GDM1 (cell line): ENCODE data around the gene SLC9A7.

Experiments used
- DNase-seq: peaks from one replicate; lab custom pipeline; 2025; lab: John Stamatoyannopoulos, UW

Gene SLC9A7

DNA sequence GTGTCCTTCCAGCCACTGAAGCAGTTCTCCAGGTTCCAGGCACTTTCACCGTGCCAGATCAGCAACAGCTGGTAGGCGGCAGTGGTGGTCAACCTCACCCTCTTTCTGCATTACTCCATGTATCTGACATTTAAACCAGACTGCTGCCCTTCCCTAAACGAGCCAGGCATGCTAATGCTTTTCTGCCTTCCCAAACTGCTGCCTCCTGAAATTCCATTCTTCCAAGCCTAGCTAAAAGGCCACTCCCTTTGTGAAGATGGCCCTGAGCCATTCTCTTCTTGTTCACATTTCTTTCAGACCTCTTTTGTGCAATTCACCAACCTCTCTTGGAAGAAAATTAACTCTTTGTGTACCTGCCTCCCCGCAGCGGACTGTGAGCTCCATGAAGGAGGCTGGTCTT, 111.7 kb downstream of the SLC9A7 start:
- DNase-seq, result no peak

DNA sequence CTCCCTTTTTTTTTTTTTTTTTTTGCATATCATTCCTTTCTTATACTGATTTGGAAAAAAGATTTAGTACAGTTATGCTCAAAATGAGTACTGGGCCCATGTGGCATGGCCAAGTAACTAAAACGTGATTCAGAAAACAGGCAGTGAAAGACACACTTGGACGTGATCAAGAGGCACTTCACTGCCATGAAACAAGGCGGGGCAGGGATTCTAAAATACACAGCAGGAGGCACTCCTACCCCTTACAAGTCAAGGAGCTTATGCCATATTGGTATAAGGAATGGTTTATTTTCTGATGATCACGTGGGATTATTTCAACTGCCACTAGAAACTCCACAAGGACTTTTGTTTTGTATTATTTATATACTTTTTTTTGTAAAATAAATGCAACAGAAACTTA, 113.3 kb downstream of the SLC9A7 start:
- no peak for DNase-seq

DNA sequence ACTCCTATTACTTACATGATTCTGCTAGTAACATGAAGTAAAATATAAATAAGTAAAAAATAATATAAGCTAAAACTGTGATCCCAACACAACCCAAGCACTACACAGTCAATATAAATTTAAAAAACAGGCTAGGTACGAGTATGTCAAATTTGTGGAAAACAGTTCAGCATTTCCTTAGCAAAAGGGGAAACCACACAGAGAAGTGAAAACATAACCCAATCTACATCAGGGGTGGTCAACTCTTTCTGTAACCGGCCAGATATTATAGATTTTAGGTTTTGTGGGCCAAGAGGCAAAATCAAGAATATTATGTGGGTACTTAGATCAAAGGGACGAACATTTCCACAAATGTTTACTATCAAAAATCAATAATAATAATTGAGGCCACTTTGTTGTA, 115.3 kb downstream of the SLC9A7 start:
- DNase-seq, result no peak

DNA sequence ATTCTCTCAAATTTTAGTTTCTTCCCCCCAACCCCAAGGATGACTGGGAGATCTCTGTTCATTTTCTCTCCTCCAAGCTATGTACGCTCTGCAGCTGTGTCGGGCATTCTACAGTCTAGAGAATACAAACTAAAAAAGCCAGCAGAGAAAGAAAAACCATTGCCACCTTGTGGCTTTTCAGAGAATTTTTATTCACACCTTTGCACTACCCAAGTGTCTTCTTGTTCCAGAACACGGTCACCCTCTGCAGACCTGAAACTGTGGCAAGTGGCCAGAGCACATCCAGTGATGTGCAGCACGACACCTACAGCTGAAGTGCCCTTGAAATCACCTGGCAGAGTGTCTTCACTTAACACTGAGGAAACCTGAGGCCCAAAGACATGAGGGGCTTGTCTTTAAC, 116.8 kb downstream of the SLC9A7 start:
- peak; percentile 5 for DNase-seq

DNA sequence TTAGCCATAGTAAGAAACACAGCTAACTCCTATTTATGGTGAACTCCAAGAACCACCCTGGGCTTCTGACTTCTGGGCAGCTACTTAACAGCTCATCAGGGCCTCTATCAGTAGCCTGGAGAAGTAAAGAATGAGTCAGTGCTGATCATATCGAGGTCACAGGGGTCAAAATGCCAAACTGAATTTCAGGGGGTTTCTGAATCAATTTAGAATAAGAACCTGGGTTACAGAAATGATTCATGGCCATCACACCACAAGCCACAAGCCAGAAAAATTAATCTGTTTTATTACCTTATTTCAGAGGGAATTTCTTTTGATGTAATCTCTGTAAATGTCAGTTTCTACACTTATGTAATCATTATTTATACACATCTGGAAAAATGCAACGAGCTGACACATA, 121.0 kb downstream of the SLC9A7 start:
- no peak for DNase-seq

DNA sequence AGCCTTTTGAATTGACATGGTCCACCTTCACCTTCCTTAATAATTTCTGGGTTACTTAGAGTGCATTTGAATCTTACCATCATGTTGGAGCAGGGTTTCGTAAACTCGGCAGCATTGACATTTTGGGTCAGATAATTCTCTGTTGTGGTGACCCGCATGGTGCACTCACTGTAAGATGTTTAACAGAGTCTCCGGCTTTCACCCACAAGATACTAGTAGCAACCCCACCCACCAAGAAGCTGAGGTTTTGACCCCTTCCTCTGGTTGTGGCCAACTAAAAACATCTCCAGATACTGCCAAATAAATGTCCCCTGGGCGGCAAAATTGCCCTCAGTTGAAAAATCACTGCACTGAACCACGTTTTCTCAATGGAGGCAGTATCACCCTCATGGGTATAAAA, 122.7 kb downstream of the SLC9A7 start:
- no peak for DNase-seq

DNA sequence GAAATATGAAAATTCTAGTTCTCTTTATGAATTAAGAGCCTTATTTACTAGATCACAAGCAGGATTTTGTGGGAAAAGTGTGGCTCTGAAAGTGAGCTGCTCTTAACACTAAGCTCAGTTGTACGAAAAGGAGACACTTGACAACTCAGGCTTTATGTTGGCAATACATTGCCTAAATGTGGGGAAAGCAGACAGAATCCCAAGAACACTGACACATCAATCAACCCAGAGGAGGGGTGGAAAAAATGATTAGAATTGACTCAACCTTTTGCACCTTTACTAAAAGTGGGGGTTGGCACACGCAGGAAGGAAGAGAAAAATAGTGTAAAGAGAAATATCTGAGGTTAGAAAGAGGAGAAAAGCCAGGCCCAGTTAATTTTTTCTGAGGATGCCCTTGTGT, 123.7 kb downstream of the SLC9A7 start:
- no peak for DNase-seq

DNA sequence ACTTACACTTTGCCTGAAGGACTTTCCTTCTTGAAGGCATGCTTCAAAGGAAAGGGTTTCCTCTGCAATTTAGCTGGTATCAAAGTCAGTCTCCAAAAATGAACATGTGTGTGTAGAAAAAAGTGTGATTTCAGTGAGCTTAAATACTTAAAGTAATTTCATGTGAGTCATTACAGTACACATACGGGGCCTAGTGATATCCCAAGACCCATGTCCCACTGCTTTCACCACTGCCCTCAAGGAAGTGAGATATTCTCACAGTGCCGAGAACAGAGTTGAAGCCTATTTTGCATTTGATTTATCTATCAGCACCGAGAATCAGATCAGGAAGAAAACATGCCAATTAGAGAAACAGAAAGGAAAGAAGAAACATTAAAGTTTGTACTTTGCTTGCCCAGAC, 124.3 kb downstream of the SLC9A7 start:
- DNase-seq, result no peak

DNA sequence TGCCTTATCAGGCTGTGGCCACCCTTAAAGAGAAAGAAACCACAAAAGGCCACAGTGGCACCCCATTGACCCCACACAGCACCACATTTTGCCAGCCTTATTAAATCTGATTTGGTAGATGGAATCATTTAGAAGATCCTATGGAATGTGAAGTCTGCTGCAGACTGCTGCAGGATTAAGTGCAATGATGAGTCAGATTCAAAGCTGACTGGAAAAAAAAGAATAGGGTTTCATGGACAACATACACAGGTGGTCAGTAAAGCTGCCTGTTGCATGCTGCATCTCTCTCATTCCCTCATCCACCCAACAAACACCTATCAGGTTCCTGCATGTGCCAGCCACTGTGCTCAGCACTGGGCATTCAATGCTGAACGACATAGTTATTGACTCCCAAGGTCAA, 128.8 kb downstream of the SLC9A7 start:
- no peak for DNase-seq

DNA sequence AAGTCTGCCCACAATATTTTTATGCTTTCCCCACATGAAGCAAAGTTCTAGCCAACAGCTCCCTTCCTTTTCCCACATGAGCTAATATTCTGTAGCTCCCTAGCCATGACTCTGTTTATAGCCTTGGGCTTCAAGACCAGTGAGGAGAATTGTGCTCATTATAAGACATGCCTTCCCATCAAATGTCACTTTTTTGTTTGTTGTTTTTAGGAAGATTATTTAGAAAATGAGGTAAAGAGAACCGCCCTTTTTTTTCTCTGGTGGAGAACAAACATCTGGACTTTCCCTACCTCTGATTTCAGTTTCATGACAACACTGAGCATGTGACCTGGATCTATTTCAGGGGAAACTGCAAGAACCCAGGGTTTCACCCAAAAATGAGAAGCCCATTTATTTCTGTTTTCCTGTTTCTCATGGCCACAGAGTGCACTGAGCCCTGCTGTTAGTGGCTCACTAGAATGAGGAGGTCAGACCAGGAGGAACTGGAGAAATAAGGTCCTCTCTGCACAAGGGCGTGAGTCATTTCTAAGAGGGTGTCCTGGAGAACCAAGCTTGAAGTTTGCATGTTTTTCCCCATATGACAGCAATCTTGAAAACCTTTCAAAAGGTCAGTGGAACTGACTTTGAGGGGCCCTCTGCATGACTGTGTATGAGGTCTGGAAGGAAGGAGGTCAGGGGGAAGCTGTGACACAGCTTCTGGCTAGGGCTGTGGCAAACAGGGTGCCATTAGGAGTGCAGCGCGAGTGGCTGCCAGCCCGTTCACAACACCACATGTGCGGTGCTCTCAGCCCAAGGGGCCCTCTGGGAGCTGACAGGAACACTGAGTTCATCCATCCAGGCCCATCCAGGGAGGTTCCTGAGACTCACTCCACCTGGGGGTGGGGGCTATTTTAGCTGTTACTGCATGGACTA, 130.2 kb downstream of the SLC9A7 start:
- DNase-seq, result peak; percentile 40

DNA sequence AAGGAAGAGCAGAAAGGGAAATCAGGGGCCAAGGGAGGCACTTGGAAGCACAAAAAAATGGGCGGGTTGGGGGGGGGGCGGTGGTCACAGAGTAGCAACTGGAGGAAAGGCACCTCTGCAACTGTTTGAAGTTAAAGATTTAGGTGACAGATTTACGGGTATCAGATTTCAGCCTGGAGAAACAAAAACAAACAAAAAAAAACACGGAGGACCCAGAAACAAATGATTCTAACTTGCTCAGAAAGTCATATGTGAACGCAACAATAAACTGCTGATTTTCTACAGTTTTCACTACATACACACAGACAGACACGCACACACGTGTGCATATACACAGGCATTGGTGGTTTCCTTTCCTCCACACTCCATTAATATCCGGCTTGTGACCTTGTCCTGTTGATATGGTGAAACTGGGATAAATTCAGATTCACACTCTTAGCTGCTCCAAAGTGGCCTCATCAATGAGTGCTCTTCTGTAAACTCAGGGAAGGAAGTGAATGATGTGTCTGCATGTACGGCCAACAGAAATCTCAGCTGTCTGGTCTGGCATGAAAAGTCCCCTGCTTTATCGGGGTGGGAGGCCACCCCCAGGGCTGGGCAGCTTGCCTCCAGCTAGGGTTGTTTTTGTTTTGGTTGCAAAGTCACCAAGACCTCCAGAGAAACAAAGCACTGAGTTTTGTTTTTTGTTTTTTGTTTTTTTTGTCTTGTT, 131.1 kb downstream of the SLC9A7 start:
- no peak for DNase-seq

DNA sequence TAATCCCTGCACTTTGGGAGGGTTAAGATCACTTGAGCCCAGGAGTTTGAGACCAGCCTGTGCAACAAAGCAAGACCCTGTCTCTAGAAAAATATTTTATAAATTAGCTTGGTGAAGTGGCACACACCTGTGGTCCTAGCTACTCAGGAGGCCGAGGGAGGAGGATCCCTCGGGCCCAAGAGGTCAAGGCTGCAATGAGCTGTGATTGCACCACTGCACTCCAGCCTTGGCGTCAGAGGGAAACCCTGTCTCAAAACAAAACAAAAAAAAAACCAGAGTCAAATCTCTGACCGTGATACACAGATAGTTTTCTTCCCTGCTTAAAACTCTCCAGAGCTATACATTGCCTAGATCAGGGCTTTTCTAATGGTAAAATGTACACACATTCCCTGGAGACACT, 131.9 kb downstream of the SLC9A7 start:
- no peak for DNase-seq

DNA sequence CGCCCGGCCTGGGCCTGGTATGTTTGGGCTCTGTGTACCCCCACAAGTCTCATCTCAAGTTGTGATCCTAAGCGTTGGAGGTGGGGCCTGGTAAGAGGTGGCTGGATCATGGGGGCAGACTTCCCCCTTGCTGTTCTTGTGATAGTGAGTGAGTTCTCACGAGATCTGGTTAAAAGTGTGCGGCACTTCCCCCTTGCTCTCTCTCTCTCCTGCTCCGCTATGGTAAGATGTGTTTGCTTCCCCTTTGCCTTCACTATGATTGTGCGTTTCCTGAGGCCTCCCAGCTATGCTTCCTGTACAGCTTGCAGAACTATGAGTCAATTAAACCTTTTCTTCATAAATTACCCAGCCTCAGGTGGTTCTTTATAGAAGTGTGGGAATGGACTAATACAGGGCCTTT, 132.4 kb downstream of the SLC9A7 start:
- peak; percentile 83 for DNase-seq

DNA sequence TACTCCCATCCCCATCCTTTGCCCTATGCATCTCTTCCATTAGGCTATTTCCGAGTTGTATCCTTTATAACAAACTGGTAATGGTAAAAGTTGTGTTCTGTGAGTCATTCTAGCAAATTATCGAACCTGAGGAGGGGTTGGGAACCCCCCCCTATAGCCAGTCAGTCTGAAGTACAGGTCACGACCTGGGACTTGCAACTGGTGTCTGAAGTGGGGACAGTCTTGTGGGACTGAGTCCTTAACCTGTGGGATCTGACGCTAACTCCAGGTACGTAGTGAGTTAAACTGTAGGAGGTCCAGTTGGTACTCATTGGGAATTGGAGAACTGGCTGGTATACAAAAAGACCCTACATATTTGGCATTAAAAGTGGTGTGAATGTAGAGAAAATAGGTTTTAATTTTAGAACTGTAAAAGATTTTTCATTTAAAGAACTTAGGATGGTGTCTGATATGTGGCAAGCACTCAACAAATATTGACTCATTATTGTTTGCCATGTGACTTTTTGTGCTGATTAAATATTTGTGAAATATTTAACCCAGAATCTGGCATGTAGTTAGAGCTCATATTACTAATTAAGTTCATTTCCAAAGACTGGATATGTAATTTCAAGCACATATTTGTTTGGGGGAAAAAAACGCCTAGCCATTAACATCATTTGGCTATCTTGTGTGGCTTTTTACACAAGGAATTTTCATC, 134.7 kb downstream of the SLC9A7 start:
- DNase-seq, result no peak

DNA sequence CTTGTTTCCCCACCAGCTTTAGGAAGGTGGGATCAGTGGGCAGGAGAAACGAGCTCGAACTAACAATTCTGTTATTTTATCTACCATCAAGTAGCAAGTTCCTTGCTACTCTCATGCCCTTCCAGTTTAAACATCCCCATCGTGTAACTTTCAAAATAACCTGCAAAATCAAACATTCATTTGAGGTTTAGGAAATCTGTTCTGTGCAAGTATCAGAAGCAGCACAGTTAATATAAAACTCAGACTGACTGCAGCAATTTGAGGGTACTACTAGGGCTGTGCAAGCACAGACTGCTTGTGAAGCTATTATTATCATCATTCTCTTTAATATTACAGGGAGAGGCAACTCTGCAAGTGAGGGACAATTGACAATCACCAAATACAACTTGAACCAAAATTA, 137.3 kb downstream of the SLC9A7 start:
- DNase-seq, result no peak

DNA sequence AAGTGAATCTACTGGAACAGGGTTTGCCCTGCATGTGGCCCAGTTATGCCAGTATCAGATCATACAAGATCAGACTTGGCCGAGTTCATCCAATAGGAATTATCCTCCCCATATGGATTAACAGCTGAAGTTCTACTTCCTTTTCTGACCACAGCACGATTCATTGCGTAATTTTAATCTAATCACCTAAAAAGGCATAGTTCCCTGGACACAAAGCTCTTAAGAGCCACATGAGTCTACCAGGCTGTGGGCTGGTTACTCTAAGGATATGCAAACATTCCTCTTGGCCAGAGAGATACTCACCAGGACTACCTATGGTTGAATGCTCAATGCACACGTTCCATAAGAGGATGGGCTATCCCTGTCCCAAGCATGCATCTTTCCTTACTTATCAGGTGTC, 138.4 kb downstream of the SLC9A7 start:
- DNase-seq, result no peak

DNA sequence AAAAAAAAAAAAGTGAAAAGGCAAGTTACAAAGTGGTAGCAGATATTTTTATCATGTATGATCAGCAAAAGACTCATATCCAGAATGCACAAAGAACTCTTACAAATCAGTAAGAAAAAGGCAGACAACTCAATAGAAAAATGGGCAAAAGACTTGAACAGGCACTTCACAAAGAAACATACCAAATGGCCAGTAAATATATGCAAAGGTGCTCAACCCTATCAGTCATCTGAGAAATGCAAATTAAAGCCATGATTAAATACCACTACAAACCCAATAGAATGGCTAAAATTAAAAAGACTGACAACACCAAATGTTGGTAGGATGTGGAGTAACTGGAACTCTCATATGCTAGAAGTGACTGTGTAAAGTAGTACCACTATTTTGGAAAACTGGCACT, 140.0 kb downstream of the SLC9A7 start:
- no peak for DNase-seq

DNA sequence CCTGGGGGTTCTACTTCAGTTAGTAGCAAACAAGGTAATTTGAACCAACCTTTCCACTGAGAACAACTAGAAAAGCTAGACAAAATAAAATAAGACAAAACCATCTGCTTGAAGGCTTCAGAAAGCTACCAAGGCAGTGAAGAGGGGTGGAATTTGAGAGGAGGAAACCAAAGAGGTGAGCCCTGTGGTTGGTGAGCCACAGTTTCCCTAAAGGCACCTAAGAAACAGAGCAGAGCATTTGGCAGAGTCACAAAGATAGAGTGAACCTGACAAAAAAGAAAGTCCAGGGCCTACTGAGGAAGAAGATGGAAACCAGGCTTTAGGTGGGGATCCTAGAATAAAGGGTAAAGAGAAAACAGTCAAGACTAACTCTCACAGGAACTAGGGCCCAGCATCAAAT, 141.0 kb downstream of the SLC9A7 start:
- DNase-seq, result no peak

DNA sequence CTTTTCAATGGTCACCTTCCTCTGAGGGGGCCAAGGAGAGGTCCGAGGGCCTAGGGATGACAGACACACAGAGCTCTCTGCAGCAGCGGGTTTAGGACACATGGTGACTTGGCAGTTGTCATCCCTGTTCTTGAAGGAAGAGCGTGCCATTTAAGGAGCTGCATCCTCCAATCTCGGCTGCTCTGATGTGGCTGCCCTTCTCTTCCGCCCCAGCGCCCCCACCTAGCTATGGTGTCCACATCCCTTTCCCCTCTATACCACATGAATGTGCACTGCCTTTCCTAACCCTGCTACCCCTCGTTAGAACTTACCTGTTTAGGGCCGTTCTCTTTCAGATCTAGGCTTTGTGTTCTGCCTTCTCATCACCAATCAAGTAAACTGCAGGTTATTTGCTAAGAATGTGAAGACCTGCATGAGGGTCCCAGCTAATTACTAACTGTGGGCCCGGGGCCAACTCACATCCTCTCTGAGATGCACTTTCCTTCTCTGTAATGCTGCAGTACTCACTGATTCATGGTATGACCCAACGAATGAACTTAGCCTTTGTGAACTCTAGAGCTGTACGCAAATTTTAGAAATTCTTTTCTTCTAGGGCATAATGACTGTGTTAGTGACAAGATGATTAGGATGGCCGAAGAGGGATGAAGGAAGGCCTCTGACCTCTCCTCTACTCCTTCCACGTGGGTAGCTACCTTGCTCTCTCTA, 147.1 kb downstream of the SLC9A7 start:
- DNase-seq, result no peak

DNA sequence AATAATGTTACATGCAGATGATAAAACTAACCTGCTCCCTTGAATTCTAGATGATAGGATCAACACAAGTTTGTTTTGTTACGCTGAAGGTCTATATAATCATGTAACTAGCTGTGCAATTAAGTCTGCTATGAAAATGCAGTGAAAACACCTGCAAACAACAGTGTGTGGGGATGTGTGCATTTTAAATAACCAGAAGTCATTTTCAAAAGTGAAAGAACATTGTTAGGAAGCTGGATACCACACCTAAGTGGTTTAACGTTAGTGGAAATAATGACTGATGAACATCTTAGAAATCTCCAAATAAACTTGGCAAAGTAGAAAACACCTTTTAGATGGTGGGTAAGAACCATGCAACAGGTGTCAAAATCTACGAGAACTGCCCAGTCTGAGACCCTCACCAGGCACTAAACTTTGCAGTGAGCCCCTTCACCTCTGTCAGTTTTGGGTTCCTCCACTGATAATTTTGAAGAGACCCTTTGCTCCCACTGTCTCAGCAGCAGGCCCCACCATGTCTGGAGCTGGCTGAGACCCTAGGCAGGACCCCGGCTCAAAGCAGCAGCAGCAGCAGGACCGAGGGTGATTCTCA, 148.8 kb downstream of the SLC9A7 start:
- no peak for DNase-seq

DNA sequence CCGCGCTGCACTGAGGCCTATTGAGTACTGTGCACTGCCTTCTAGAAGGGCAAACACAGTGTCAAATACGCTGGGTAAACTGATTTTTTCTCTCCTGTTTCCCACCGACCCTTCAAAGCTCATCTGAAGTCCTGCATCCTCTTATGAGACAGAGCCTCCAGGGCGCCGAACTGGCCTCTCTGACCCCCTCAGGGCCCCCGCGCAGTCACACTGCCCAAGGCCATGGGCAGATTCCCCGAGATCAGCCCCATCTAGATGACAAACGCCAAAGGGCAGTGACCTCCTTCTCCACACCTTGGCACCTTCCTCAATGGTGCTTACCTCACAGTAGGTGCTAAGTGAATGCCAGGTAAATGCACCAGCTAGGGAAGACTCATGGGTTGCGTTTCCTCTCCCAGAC, 151.0 kb downstream of the SLC9A7 start:
- DNase-seq, result no peak
